ENCODE data around the gene ADAM12. TPM values are rescaled to one million over a fixed set of nuclear protein-coding genes. Genes with fewer than 3 reads are reported as not detected.

The ADAM12 gene
- total RNA-seq, 1 donor from 2014 or later, result 8.0 TPM

DNA sequence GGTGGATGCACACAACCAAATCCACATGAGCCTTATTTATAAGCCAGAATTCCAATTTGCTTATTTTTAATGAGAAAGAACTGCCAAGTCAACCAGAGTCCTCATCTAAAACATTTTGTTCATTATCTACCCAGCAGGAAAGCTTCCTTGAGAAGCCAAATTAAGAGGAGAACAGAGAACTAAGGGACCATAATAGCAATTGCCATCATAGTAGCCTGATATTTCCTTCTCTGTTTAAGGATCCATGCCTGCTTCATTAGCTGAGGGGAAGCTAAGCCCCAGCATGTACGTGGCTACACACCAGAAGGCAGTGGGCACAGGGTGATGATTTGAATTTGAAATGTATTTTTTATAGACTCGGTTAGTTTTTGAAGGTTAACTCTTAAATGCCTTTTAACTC, 46.8 kb downstream of the ADAM12 start:
- H3K4me3 ChIP-seq, result no peak overlapping the region
- Mint-ChIP-seq H3K36me3 (no peaks in the 10 kb centered on the region), H3K4me1 (no peaks in the 10 kb centered on the region), H3K27me3 (ENCODE audit: insufficient read depth, low read depth) (no peaks in the 10 kb centered on the region), H3K4me3 (no peak overlapping the region), H3K27ac (no peak overlapping the region), H3K9me3 (peaks cover 4% of the 10 kb centered on the region)
- H2AFZ ChIP-seq (replicated peaks), result no peak overlapping the region
- H3K36me3 ChIP-seq, result no peaks in the 10 kb centered on the region
- no peak for TF ChIP-seq EZH2 (IDR thresholded peaks at IDR 0.05)
- no peak for TF ChIP-seq EZH2phosphoT487 (IDR thresholded peaks at IDR 0.05)
- TF ChIP-seq, protein P1, sequence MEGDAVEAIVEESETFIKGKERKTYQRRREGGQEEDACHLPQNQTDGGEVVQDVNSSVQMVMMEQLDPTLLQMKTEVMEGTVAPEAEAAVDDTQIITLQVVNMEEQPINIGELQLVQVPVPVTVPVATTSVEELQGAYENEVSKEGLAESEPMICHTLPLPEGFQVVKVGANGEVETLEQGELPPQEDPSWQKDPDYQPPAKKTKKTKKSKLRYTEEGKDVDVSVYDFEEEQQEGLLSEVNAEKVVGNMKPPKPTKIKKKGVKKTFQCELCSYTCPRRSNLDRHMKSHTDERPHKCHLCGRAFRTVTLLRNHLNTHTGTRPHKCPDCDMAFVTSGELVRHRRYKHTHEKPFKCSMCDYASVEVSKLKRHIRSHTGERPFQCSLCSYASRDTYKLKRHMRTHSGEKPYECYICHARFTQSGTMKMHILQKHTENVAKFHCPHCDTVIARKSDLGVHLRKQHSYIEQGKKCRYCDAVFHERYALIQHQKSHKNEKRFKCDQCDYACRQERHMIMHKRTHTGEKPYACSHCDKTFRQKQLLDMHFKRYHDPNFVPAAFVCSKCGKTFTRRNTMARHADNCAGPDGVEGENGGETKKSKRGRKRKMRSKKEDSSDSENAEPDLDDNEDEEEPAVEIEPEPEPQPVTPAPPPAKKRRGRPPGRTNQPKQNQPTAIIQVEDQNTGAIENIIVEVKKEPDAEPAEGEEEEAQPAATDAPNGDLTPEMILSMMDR (IDR thresholded peaks at IDR 0.05), result no peak
- no peak overlapping the region for H3K27ac ChIP-seq
- H3K27me3 ChIP-seq, result no peaks in the 10 kb centered on the region
- no peaks in the 10 kb centered on the region for H3F3A ChIP-seq (ENCODE audit: low read depth)
- no peaks in the 10 kb centered on the region for H4K20me1 ChIP-seq (ENCODE audit: low read depth)
- no peak overlapping the region for H3K4me2 ChIP-seq
- no peaks in the 10 kb centered on the region for H3K79me2 ChIP-seq (ENCODE audit: low read depth)
- H3K9ac ChIP-seq, result no peak overlapping the region
- H3K9me3 ChIP-seq (ENCODE audit: low read depth), result no peaks in the 10 kb centered on the region
- no peaks in the 10 kb centered on the region for H3K4me1 ChIP-seq
- no peak for DNase-seq (ENCODE audit: low spot score)

DNA sequence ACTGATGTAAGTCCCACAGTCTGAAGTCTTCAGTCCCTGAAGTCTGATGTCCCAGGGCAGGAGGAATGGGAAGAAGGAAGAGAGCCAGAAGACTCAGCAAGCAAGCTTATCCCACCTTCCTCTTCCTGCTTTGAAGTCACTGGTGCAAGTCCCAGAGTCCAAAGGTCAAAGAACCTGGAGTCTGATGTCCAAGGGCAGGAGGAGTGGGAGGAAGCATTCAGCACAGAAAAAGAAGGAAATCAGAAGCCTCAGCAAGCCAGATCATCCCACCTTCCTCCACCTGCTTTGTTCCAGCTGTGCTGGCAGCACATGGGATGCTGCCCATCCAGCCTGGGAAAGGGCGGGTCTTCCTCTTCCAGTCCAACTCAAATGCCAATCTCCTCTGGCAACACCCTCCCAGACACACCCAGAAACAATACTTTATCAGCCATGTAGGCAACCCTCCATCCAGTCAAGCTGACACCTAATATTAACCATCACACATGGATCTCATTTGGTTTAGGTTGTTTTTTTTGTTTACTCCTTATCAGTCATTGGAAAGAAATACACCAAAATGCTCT, 50.9 kb downstream of the ADAM12 start:
- H3K27ac ChIP-seq, result no peak overlapping the region
- no peaks in the 10 kb centered on the region for H3K27me3 Mint-ChIP-seq (ENCODE audit: insufficient read depth, low read depth)
- H3K27me3 ChIP-seq, result no peaks in the 10 kb centered on the region
- peaks cover 3% of the 10 kb centered on the region for H3K4me1 Mint-ChIP-seq
- no peaks in the 10 kb centered on the region for H3K36me3 Mint-ChIP-seq
- H3K79me2 ChIP-seq (ENCODE audit: low read depth), result no peaks in the 10 kb centered on the region
- H3K4me3 ChIP-seq, result no peak overlapping the region
- no peaks in the 10 kb centered on the region for H3F3A ChIP-seq (ENCODE audit: low read depth)
- H3K27ac Mint-ChIP-seq, result no peak overlapping the region
- no peaks in the 10 kb centered on the region for H3K4me1 ChIP-seq
- H4K20me1 ChIP-seq (ENCODE audit: low read depth), result no peaks in the 10 kb centered on the region
- no peaks in the 10 kb centered on the region for H3K9me3 Mint-ChIP-seq
- no peak overlapping the region for H3K4me3 Mint-ChIP-seq
- no peak for DNase-seq (ENCODE audit: low spot score)
- H2AFZ ChIP-seq (replicated peaks), result no peak overlapping the region
- no peaks in the 10 kb centered on the region for H3K36me3 ChIP-seq
- no peaks in the 10 kb centered on the region for H3K9me3 ChIP-seq (ENCODE audit: low read depth)
- no peak overlapping the region for H3K9ac ChIP-seq
- TF ChIP-seq EZH2phosphoT487 (IDR thresholded peaks at IDR 0.05), result no peak
- TF ChIP-seq, protein P1 (IDR thresholded peaks at IDR 0.05), result no peak
- no peak for TF ChIP-seq EZH2 (IDR thresholded peaks at IDR 0.05)
- no peak overlapping the region for H3K4me2 ChIP-seq

DNA sequence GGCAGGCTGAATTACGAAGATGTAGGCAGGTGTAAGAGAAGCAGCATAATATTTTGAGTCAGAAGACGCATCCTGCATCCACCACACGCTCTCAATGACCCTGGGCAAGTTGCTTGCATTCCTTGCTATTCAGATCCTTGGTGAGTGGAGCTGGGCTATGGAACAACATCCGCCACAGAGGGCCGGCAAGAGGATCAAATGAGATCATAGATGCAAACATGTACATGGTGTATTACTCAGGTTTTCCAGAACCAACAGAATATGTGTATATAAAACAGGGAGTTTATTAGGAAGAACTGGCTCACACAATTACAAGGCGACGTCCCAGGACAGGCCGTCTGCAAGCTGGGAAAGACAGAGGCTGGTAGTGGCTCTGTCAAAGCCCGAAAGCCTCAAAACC, 51.5 kb downstream of the ADAM12 start:
- Histone ChIP-seq H4K20me1 (ENCODE audit: low read depth) (no peaks in the 10 kb centered on the region), H3K27ac (no peak overlapping the region), H3K36me3 (no peaks in the 10 kb centered on the region), H3F3A (ENCODE audit: low read depth) (no peaks in the 10 kb centered on the region), H3K9me3 (ENCODE audit: low read depth) (no peaks in the 10 kb centered on the region), H2AFZ (replicated peaks) (no peak overlapping the region), H3K9ac (no peak overlapping the region), H3K4me3 (no peak overlapping the region), H3K4me2 (no peak overlapping the region), H3K79me2 (ENCODE audit: low read depth) (no peaks in the 10 kb centered on the region), H3K27me3 (no peaks in the 10 kb centered on the region), H3K4me1 (no peaks in the 10 kb centered on the region)
- Mint-ChIP-seq H3K4me1 (peaks cover 3% of the 10 kb centered on the region), H3K27ac (no peak overlapping the region), H3K4me3 (no peak overlapping the region), H3K36me3 (no peaks in the 10 kb centered on the region), H3K9me3 (no peaks in the 10 kb centered on the region), H3K27me3 (ENCODE audit: insufficient read depth, low read depth) (no peaks in the 10 kb centered on the region)
- DNase-seq (ENCODE audit: low spot score), result no peak
- TF ChIP-seq EZH2 (IDR thresholded peaks at IDR 0.05) (no peak), EZH2phosphoT487 (IDR thresholded peaks at IDR 0.05) (no peak)
- TF ChIP-seq, protein P1 (IDR thresholded peaks at IDR 0.05), result no peak
